HepG2 (cell line): Measurements from ENCODE around the gene MRPL57. TPM values are rescaled to one million over a fixed set of nuclear protein-coding genes. Genes with fewer than 3 reads are reported as not detected.

ENCODE experiments used
- ATAC-seq: fragments of 200-7000 bp; cut with Tn5 transposase; 3 replicates; pipeline ENCODE4 v1.9.1; 2020; ENCODE audit warnings: mild to moderate bottlenecking, moderate library complexity
- BruUV-seq: library from RNA; stranded (reverse); fragments of 400-500 nt; replicated peaks from 2 replicates; lab custom pipeline; 2021; lab: Mats Ljungman, UMichigan
- CTCF ChIA-PET: fragments of 300-600 bp; formaldehyde crosslinking; extraction: SDS; loops from one replicate; lab custom pipeline; 2021; ENCODE audit warnings: low total read pairs, inconsistent platforms, low intra/inter-chr PET ratio; lab: Yijun Ruan, JAX
- POLR2A ChIA-PET: fragments of 350-600 bp; sonication (Branson Sonifier 250); formaldehyde crosslinking; loops from one replicate; lab custom pipeline; 2020; ENCODE audit warnings: antibody characterized with exemption, inconsistent platforms; lab: Yijun Ruan, JAX
- DNase-seq: peaks from one replicate; pipeline ENCODE4 v3.0.0-alpha.2; 2015; ENCODE audit warnings: low spot score
- FAIRE-seq: peaks from 3 replicates; lab custom pipeline; 2011; peaks lifted over from hg19 to GRCh38; lab: Jason Lieb, UNC
- H2AFZ ChIP-seq: one replicate; pipeline ENCODE4 v1.6.1; 2011; ENCODE audit warnings: low read length, inconsistent platforms
- H3K27ac ChIP-seq: fragments of 300-600 bp; 3 replicates; pipeline ENCODE4 v1.8.0; 2011; ENCODE audit warnings: mixed run types, mild to moderate bottlenecking, mixed read lengths, low read length, inconsistent platforms; ENCODE audit not compliant: insufficient read depth; ENCODE audit errors: extremely low read length
- H3K27me3 ChIP-seq, 2 experiments: fragments of 200-600 bp in 1 of 2; 2 replicates in 1 of 2; 3 replicates in 1 of 2; pipeline versions ENCODE4 v1.6.0 to v1.8.0; 2011; ENCODE audit warnings: low read length in 2 of 2, mild to moderate bottlenecking in 2 of 2, moderate library complexity in 2 of 2, inconsistent platforms in 1 of 2; ENCODE audit not compliant: insufficient read depth in 2 of 2, control insufficient read depth in 1 of 2
- H3K36me3 ChIP-seq, 2 experiments: fragments of 200-600 bp in 1 of 2; replicated peaks in 1 of 2; 2 replicates in 1 of 2; 3 replicates in 1 of 2; pipeline versions ENCODE4 v1.5.1 to v1.8.0; 2011; ENCODE audit warnings: low read length in 2 of 2, inconsistent platforms in 1 of 2; ENCODE audit not compliant: insufficient read depth in 2 of 2, control insufficient read depth in 1 of 2
- H3K4me1 ChIP-seq: 2 replicates; pipeline ENCODE4 v1.5.1; 2012; ENCODE audit warnings: low read length, inconsistent platforms; ENCODE audit not compliant: insufficient read depth
- H3K4me2 ChIP-seq: 2 replicates; pipeline ENCODE4 v1.6.0; 2011; ENCODE audit warnings: low read depth, low read length, inconsistent platforms
- H3K4me3 ChIP-seq, 3 experiments: fragments of 200-600 bp in 1 of 3; sonication (generic), shearing (Covaris generic) in 1 of 3; replicated peaks in 1 of 3; 2 replicates each; pipeline ENCODE4 v1.5.1; 2011 to 2016; ENCODE audit warnings: low read length in 3 of 3, inconsistent platforms in 2 of 3, low read depth in 2 of 3, mild to moderate bottlenecking in 2 of 3, control low read depth in 1 of 3, mixed read lengths in 1 of 3; ENCODE audit not compliant: insufficient read depth in 1 of 3
- H3K79me2 ChIP-seq: one replicate; pipeline ENCODE4 v1.6.1; 2011; ENCODE audit warnings: low read length, inconsistent platforms; ENCODE audit not compliant: insufficient read depth
- H3K9ac ChIP-seq: 2 replicates; pipeline ENCODE4 v1.6.0; 2011; ENCODE audit warnings: mild to moderate bottlenecking, low read depth, low read length, inconsistent platforms; ENCODE audit not compliant: insufficient read depth
- H3K9me3 ChIP-seq: 2 replicates; pipeline ENCODE4 v1.5.1; 2012; ENCODE audit warnings: mild to moderate bottlenecking, low read length
- H4K20me1 ChIP-seq: 2 replicates; pipeline ENCODE4 v1.6.0; 2011; ENCODE audit warnings: inconsistent platforms, mild to moderate bottlenecking, low read length, moderate library complexity; ENCODE audit not compliant: insufficient read depth
- ARNT2 ChIP-seq: sonication (generic); formaldehyde crosslinking; IDR thresholded peaks from 2 replicates; pipeline ENCODE4 v1.8.0; 2022; ENCODE audit warnings: mild to moderate bottlenecking, low read depth, missing genetic modification reagents, moderate library complexity
- HIC2 ChIP-seq: sonication (generic); formaldehyde crosslinking; IDR thresholded peaks from 2 replicates; pipeline ENCODE4 v1.9.0; 2022; ENCODE audit warnings: low read depth, missing genetic modification reagents
- MAX ChIP-seq: IDR thresholded peaks from 2 replicates; pipeline ENCODE4 v1.6.1; 2012; ENCODE audit warnings: inconsistent platforms
- MED1 ChIP-seq: sonication (generic); formaldehyde crosslinking; IDR thresholded peaks from 2 replicates; pipeline ENCODE4 v1.4.0; 2020; ENCODE audit warnings: missing genetic modification reagents
- MIXL1 ChIP-seq: IDR thresholded peaks from 2 replicates; pipeline ENCODE4 v1.6.1; 2016
- SKI ChIP-seq: fragments of 450-650 bp; IDR thresholded peaks from one replicate; pipeline ENCODE4 v1.6.1; 2018; ENCODE audit warnings: mild to moderate bottlenecking; ENCODE audit not compliant: partially characterized antibody
- ZNF724P ChIP-seq: sonication (generic); formaldehyde crosslinking; IDR thresholded peaks from 2 replicates; pipeline ENCODE4 v1.8.0; 2022; ENCODE audit warnings: missing genetic modification reagents, borderline replicate concordance
- WGBS: methylation state at CpG from one replicate; pipeline ENCODE4 v1.1.6; 2017; ENCODE audit warnings: low lambda C conversion rate; 5-methylcytosine and 5-hydroxymethylcytosine counted together
- in situ Hi-C: cut with HindIII; loops from 2 replicates; pipeline ENCODE4 v1.10.0; 2017; ENCODE audit warnings: low pct_unique_long_range_greater_than_20kb; ENCODE audit not compliant: extremely low pct_ligation_motif_present
- intact Hi-C: fragments of 100-400 bp; cut with micrococcal nuclease; formaldehyde crosslinking; loops from one replicate; pipeline ENCODE4 v1.10.0; 2022; ENCODE audit not compliant: unreplicated experiment
- polyA plus RNA-seq, 8 experiments: library from polyadenylated mRNA; depleted of rRNA in 3 of 8; stranded (reverse) in 7 of 8; unstranded in 1 of 8; fragments of >200 nt; fragmentation: Illumina TruSeq in 4 of 8; extraction: Trizol in 4 of 8; gene quantifications; 2 replicates each; pipeline versions ENCODE4 v1.2.1 to v1.2.3, GENCODE V29; 2011 to 2016; ENCODE audit warnings: low read depth in 4 of 8, missing spikeins in 1 of 8, mixed read lengths in 1 of 8; ENCODE audit not compliant: insufficient read depth in 1 of 8
- total RNA-seq, 5 experiments: library from RNA; depleted of rRNA; stranded (reverse); fragments of >200 nt; fragmentation: Illumina TruSeq; extraction: Trizol; gene quantifications; 2 replicates each; pipeline ENCODE4 v1.2.3, GENCODE V29; 2016; ENCODE audit warnings: low read depth in 1 of 5

The MRPL57 gene
- total and polyA plus RNA-seq, 2 of the 13 experiments (the other 11 are each of a cell fraction or from before 2014, with no cell fraction given) = 19.5 to 35.2 TPM

GRCh38 chr13:21175656-21176214 is 723 bp upstream of the MRPL57 start:
- H3K27ac ChIP-seq = peak overlapping the region; percentile 92
- BruUV-seq = TSS peak; percentile 77
- CTCF ChIA-PET = no interaction called here
- peaks cover 1 to 4% of the 10 kb centered on the region in 2 experiments; a peak in 1 of 5 replicates for H3K36me3 ChIP-seq
- no peaks in the 10 kb centered on the region; a peak in 3 of 5 replicates for H3K27me3 ChIP-seq
- no peak for TF ChIP-seq ARNT2 (CRISPR knock-in tag)
- TF ChIP-seq MED1 (CRISPR knock-in tag) = no peak
- TF ChIP-seq HIC2 = no peak
- TF ChIP-seq ZNF724P (CRISPR knock-in tag) = no peak
- no peak for TF ChIP-seq SKI
- 0 out of 2 replicates have a peak, but pooled peaks have one; percentile 7 for TF ChIP-seq MIXL1
- TF ChIP-seq MAX = no peak
- H3K79me2 ChIP-seq = peaks cover 57% of the 10 kb centered on the region
- in situ Hi-C loops (loop anchor here (10.0 kb wide), 1 partner anchor 231 kb away; no protein-coding TSS in a partner anchor), intact Hi-C loops (loop anchor here (2.0 kb wide), 1 partner anchor 65 kb away; no protein-coding TSS in a partner anchor)
- H2AFZ ChIP-seq = peak overlapping the region; percentile 95
- peaks cover 60% of the 10 kb centered on the region for H3K4me1 ChIP-seq
- no peaks in the 10 kb centered on the region for H3K9me3 ChIP-seq
- no peak for ATAC-seq
- POLR2A ChIA-PET = interaction anchor here (0.8 to 2.1 kb wide), 14 partner anchors 8 to 283 kb away, joined by 3 to 15 read pairs (median 4); partner anchors contain the start of genes XPO4 and ZDHHC20
- peaks cover 5% of the 10 kb centered on the region; the same call in 1 of the 2 replicates for H4K20me1 ChIP-seq
- WGBS = 1% methylated on average over 13 of the region's 13 CpGs
- FAIRE-seq = no peak
- H3K4me3 ChIP-seq = peak overlapping the region; percentile 77 to 99 (median 95)
- DNase-seq = peak; percentile 6
- H3K4me2 ChIP-seq = peak overlapping the region; percentile 78
- H3K9ac ChIP-seq = peak overlapping the region; percentile 94
